Measurements from ENCODE around the gene TRPM2. TPM values are rescaled to one million over a fixed set of nuclear protein-coding genes. Genes with fewer than 3 reads are reported as not detected.

Gene TRPM2
- total RNA-seq, 1 donor: 0.36 TPM

DNA sequence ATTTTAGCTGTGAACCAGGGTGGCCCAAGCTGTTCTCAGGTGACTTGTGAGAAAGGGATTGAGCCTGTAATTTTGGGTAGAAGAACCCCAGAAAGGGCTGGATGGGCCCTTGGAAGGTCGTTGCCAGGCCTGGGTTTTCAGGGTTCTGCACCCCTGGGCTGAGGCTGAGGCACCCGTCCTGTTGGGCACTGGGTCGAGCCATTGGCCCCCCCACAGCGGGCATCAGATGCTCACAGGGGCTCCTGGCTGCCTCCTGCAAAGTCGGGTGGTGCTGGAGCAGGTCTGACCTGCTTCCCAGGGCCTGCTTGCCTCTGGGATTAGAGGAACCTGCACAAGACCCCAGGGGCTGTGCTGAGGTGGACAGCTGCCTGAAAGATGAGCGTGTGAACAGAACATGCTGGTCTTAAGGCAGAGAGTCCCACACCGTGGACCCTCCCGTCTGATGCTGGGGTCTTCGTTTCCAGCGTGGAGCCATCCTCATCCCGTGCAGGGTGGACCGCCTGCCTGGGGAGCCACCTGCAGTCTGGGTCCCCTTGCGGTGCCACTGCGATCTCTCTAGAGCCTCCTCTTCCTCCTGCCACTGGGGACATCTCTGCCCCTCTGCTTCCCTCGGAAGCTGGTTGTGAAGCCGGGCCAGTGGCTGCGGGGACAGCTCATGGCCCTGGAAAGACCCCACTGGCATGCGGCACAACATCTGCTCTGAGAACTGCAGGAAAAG, 1.7 kb upstream of the TRPM2 start:
- DNase-seq (ENCODE audit: insufficient read length, low spot score, missing footprints): peak; percentile 69
- Histone ChIP-seq H4K20me1 (ENCODE audit: insufficient read depth, low read length) (no peaks in the 10 kb centered on the region), H3K4me3 (ENCODE audit: insufficient read depth, low read length) (no peak overlapping the region), H3K27me3 (ENCODE audit: insufficient read depth, low read length) (peaks cover 21% of the 10 kb centered on the region), H3K9me3 (ENCODE audit: low read depth, low read length) (no peaks in the 10 kb centered on the region), H3K4me1 (ENCODE audit: insufficient read depth, low read length) (no peaks in the 10 kb centered on the region), H3K4me2 (ENCODE audit: insufficient read depth, low read length) (no peak overlapping the region), H2AFZ (ENCODE audit: low read length) (no peak overlapping the region), H3K27ac (ENCODE audit: low read depth, low read length) (no peak overlapping the region), H3K36me3 (ENCODE audit: insufficient read depth, low read length) (no peaks in the 10 kb centered on the region), H3K79me2 (ENCODE audit: insufficient read depth, low read length) (no peaks in the 10 kb centered on the region)
- TF ChIP-seq, protein P1, sequence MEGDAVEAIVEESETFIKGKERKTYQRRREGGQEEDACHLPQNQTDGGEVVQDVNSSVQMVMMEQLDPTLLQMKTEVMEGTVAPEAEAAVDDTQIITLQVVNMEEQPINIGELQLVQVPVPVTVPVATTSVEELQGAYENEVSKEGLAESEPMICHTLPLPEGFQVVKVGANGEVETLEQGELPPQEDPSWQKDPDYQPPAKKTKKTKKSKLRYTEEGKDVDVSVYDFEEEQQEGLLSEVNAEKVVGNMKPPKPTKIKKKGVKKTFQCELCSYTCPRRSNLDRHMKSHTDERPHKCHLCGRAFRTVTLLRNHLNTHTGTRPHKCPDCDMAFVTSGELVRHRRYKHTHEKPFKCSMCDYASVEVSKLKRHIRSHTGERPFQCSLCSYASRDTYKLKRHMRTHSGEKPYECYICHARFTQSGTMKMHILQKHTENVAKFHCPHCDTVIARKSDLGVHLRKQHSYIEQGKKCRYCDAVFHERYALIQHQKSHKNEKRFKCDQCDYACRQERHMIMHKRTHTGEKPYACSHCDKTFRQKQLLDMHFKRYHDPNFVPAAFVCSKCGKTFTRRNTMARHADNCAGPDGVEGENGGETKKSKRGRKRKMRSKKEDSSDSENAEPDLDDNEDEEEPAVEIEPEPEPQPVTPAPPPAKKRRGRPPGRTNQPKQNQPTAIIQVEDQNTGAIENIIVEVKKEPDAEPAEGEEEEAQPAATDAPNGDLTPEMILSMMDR (IDR thresholded peaks at IDR 0.05; ENCODE audit: extremely low read depth, low read depth, low read length): no peak

DNA sequence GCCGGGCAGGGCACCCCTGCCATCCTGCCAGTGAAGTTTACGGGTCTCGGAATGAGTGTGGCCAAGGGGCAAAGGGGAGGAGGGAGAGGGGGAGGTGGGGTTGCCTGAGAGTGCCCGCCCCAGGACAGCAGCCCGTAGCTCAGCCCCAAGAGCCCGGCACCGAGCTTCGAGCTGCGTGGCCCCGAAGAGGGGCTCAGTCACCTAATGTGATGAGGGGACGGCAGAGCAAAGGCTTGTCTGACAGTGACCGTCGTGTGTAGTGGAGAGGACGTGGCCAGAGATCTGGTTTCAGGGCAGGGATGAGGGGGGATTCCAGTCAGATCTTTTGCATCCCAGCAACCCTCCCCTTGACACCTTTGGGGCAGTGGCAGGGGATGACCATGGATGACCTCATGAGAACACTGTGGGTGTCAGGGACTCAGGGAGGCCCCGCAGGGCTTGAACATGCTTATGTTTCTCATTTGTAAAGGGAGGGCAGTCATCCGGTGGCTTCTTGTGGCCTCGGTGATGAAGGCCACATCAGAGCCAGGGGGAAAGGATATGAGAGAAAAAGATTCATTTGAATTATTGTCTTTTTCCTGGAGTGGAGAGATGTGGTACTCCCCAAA, 1.1 kb upstream of the TRPM2 start:
- H3K4me2 ChIP-seq (ENCODE audit: insufficient read depth, low read length): no peak overlapping the region
- no peaks in the 10 kb centered on the region for H3K4me1 ChIP-seq (ENCODE audit: insufficient read depth, low read length)
- DNase-seq (ENCODE audit: insufficient read length, low spot score, missing footprints): peak; percentile 58
- no peaks in the 10 kb centered on the region for H4K20me1 ChIP-seq (ENCODE audit: insufficient read depth, low read length)
- no peaks in the 10 kb centered on the region for H3K36me3 ChIP-seq (ENCODE audit: insufficient read depth, low read length)
- TF ChIP-seq, protein P1 (IDR thresholded peaks at IDR 0.05; ENCODE audit: extremely low read depth, low read depth, low read length): no peak
- H3K27me3 ChIP-seq (ENCODE audit: insufficient read depth, low read length): peaks cover 17% of the 10 kb centered on the region
- no peaks in the 10 kb centered on the region for H3K79me2 ChIP-seq (ENCODE audit: insufficient read depth, low read length)
- no peak overlapping the region for H2AFZ ChIP-seq (ENCODE audit: low read length)
- no peak overlapping the region for H3K27ac ChIP-seq (ENCODE audit: low read depth, low read length)
- no peaks in the 10 kb centered on the region for H3K9me3 ChIP-seq (ENCODE audit: low read depth, low read length)
- H3K4me3 ChIP-seq (ENCODE audit: insufficient read depth, low read length): no peak overlapping the region

DNA sequence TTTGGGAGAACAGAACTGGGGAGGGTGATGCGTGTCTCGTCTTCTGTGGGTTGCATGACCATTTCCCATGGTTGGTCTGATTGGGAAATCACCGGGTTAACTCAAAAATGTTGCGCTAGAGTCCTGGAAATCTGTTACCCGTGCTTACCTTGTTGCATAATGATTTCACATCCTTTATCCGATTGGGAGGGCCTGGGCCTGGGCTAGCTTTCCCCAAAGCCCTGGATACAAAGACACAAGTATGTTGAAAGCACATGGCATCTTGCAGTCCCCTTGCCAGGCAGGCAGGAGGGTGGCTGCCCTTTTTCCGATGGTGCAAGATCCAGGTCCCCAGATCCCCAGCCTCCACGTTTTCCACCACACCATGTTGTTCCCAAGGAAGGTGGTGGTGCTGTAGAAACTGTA, 582 bp downstream of the TRPM2 start:
- Histone ChIP-seq H4K20me1 (ENCODE audit: insufficient read depth, low read length) (no peaks in the 10 kb centered on the region), H3K27me3 (ENCODE audit: insufficient read depth, low read length) (peaks cover 16% of the 10 kb centered on the region), H3K4me2 (ENCODE audit: insufficient read depth, low read length) (no peak overlapping the region), H3K79me2 (ENCODE audit: insufficient read depth, low read length) (no peaks in the 10 kb centered on the region), H3K9me3 (ENCODE audit: low read depth, low read length) (no peaks in the 10 kb centered on the region), H3K4me1 (ENCODE audit: insufficient read depth, low read length) (no peaks in the 10 kb centered on the region), H2AFZ (ENCODE audit: low read length) (no peak overlapping the region), H3K27ac (ENCODE audit: low read depth, low read length) (no peak overlapping the region), H3K4me3 (ENCODE audit: insufficient read depth, low read length) (no peak overlapping the region), H3K36me3 (ENCODE audit: insufficient read depth, low read length) (no peaks in the 10 kb centered on the region)
- peak; percentile 68 for DNase-seq (ENCODE audit: insufficient read length, low spot score, missing footprints)
- TF ChIP-seq, protein P1 (IDR thresholded peaks at IDR 0.05; ENCODE audit: extremely low read depth, low read depth, low read length): no peak

Data from osteoblast (primary cell).